ENCODE measurements around the gene SBNO2. TPM values are rescaled to one million over a fixed set of nuclear protein-coding genes. Genes with fewer than 3 reads are reported as not detected.

SBNO2 gene
- total RNA-seq, 1 experiment from 2014 or later, result 46.3 TPM

DNA sequence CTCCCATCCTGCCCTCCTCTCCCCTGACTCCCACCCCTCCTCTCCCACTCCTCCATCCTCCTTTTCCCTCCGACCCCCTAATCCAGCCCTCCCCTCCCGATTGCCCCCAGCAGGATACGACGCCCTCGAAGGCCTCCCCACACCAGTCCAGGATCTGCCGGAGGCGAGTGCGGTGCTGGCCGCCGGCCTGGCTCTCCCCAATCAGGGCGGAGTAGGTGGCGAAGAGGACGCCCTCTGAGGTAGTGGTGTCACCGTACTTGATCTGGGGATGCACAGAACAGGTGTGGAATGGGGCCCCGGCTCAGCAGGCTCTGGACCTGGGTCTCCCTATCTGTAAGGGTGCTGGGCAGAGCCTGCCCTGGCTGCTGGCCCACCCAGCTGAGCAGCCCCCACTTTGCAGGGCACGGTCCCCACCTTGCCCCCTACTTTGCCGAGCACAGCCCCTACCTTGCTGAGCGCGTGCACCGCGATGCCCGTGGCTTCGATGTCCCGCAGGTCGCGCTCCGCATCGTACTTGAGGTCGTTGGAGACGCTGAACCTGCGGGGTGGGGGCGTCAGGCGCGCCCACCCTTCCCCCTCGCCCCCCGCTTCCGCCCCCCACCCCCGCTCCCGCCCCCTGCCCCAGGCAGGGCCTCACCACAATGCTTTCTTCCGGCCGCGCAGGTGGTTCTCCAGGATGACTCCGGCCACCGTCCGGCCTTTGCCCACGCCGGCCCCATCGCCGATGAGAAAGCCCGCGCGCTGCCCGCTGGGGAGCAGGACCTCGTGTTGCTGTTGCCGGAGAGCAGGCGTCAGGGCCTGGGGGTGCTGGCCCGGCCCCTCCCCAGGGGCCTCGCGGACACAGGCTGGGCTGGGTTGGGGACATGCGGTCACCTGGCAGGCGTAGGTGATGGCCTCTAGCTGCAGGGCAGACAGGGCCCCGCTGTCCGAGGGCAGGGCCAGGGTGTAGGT is 51.8 kb downstream of the SBNO2 start:
- H3K9me3 Mint-ChIP-seq, result no peaks in the 10 kb centered on the region; a peak in 1 of 5 replicates
- DNase-seq, result no peak
- peaks cover 2 to 7% of the 10 kb centered on the region in 2 experiments; a peak in 3 of 4 replicates for H3K4me1 Mint-ChIP-seq

More for the DNA sequence above, 51.8 kb downstream of the SBNO2 start:
- H3K79me2 ChIP-seq (ENCODE audit: insufficient read depth, low read length), result no peaks in the 10 kb centered on the region
- no peaks in the 10 kb centered on the region for H3K79me1 ChIP-seq (ENCODE audit: insufficient read depth, low read depth, low read length, poor library complexity, severe bottlenecking)
- no peak overlapping the region for H3K23ac ChIP-seq (ENCODE audit: insufficient read length, low read depth, low read length)
- H2BK5ac ChIP-seq (ENCODE audit: insufficient read length, low read length), result no peak overlapping the region
- peaks cover 14 to 47% (median 35%) of the 10 kb centered on the region in 3 experiments; a peak in 6 of 7 replicates for H3K36me3 Mint-ChIP-seq (ENCODE audit: insufficient read depth in 1 of 3, low read depth in 3 of 3)
- H3K9ac ChIP-seq (ENCODE audit: extremely low read depth, insufficient read length, low read length), result no peak overlapping the region
- no CpG with 5 or more reads among the region's 63 CpGs for WGBS (ENCODE audit: extremely low coverage, insufficient read length, low lambda C conversion rate)
- H3K18ac ChIP-seq (ENCODE audit: insufficient read length, low read depth, low read length), result no peak overlapping the region
- H3K56ac ChIP-seq (ENCODE audit: insufficient read length, low read depth, low read length), result no peak overlapping the region
- no peak overlapping the region for H3K27ac ChIP-seq (ENCODE audit: insufficient read length, low read depth, low read length)
- H3K27me3 Mint-ChIP-seq (ENCODE audit: low read depth), result no peaks in the 10 kb centered on the region
- no peak overlapping the region for H2BK12ac ChIP-seq (ENCODE audit: insufficient read length, low read depth, low read length)
- H3K27ac Mint-ChIP-seq, result no peak overlapping the region
- no peak overlapping the region for H3K4ac ChIP-seq (ENCODE audit: low read depth, low read length)
- H3K4me3 Mint-ChIP-seq, result no peak overlapping the region; a peak in 1 of 5 replicates
- H2AFZ ChIP-seq (ENCODE audit: low read length), result no peak overlapping the region
- H4K20me1 ChIP-seq (ENCODE audit: control insufficient read depth, insufficient read depth, insufficient read length), result no peaks in the 10 kb centered on the region
- no peak overlapping the region for H2BK20ac ChIP-seq (ENCODE audit: low read depth, low read length, poor library complexity, severe bottlenecking)
- no peak overlapping the region for H4K91ac ChIP-seq (ENCODE audit: insufficient read length, low read depth, low read length)
- no peaks in the 10 kb centered on the region for H3K9me3 ChIP-seq (ENCODE audit: control insufficient read depth, low read depth, low read length)
- no peak overlapping the region for H2BK120ac ChIP-seq (ENCODE audit: low read depth, low read length, poor library complexity, severe bottlenecking)
- no peak for TF ChIP-seq CTCF (conservative IDR thresholded peaks at IDR 0.05)
- H3K23me2 ChIP-seq (ENCODE audit: insufficient read length, low read depth, low read length, poor library complexity, severe bottlenecking), result no peaks in the 10 kb centered on the region
- H4K5ac ChIP-seq (ENCODE audit: insufficient read length, low read depth, low read length), result no peak overlapping the region
- H4K8ac ChIP-seq (replicated peaks; ENCODE audit: insufficient read length, low read depth, low read length), result no peak overlapping the region
- H3K4me2 ChIP-seq (ENCODE audit: insufficient read depth, insufficient read length, low read length), result no peak overlapping the region
- H3K27me3 ChIP-seq (ENCODE audit: insufficient read depth, low read length), result no peaks in the 10 kb centered on the region
- no peak overlapping the region for H2BK15ac ChIP-seq (ENCODE audit: low read depth, low read length)
- no peak overlapping the region for H3T11ph ChIP-seq (ENCODE audit: low read length)
- no peak overlapping the region for H3K14ac ChIP-seq (ENCODE audit: insufficient read depth, low read length)
- no peaks in the 10 kb centered on the region for H3K4me1 ChIP-seq (ENCODE audit: insufficient read depth, low read length)
- H2AK5ac ChIP-seq (ENCODE audit: insufficient read length, low read length), result no peak overlapping the region
